ENCODE data around the gene MAPKAPK2.
"Not testable (repeated sequence)": the region's sequence is repeated elsewhere in the genome, so short reads cannot be mapped to it uniquely, and the experiment has no call there.

The MAPKAPK2 gene

DNA sequence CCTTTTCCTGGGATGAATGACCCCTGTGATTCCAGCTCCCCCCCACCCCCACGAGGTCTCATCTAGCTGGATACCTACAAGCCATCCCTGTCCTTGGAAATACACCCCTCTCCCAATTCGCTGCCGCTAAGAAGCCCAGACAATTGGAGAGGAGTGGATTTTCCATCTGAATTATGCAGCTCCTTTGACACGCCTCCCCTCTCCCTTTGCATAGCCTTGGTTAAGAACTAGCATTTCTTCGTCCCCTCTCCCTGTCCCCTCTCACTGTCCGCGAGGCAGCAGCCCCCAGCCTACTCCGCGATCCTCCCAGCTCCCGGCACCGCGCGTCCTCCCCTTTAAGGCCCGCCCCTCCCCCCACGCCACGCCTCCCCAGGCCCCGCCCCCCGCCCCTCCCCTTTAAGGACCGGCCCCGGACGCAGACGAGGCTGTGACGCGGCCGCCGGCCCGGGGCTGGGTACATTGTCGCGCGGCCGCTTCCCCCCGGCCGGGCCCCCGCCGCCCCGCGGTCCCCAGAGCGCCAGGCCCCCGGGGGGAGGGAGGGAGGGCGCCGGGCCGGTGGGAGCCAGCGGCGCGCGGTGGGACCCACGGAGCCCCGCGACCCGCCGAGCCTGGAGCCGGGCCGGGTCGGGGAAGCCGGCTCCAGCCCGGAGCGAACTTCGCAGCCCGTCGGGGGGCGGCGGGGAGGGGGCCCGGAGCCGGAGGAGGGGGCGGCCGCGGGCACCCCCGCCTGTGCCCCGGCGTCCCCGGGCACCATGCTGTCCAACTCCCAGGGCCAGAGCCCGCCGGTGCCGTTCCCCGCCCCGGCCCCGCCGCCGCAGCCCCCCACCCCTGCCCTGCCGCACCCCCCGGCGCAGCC, at the start of gene MAPKAPK2:
Gene MAPKAPK2 (plus strand): TSS at position 428 of the 856 bp plus-strand sequence. CDS start 325 bp downstream, at position 753.
- DNase-seq (ENCODE audit: low read depth), result peak; percentile 65

GRCh38 chr1:206635080-206635977, 49.4 kb upstream of the MAPKAPK2 start, which contains the start of gene DYRK3:
TSS of gene DYRK3 (plus strand) at chr1:206635536. CDS start at chr1:206635704, 168 bp downstream.
- DNase-seq (ENCODE audit: low read depth), result peak; percentile 87

DNA sequence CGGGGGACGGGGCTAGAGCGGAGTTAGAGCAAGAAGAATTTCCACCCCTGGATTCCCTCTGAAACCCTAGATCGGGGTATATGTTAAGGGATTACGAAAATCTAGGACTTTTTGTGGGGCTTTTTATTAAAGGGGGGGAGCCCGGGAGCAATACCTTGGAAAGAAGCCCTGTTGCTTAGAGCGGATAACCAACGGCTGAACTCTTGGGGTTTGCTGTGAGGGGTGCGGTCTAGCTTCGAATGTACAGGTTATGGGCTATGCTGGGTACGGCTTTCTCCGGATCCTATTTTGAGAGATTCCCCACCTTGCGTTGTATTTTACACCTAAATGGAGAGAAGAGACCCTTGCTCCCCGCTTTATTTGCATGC, 48.7 kb upstream of the MAPKAPK2 start:
- no peak for DNase-seq (ENCODE audit: low read depth)

DNA sequence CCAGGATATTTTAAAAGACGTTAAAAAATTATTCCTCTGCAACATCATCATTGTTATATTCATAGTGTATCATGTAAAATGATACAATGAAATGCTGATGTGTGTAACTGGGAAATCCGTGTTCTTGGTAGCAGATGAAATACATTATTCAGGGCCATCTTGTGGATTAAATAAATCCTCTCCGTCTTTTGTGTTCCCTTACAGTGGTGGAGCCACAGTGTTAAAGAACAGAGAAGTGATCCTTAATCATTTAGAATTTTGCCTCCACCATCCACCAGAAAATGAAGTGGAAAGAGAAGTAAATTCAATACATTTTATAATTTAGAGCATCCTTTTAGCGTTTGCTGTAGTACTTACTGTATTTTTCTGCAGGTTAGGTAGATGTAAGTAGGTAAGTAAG, 48.0 kb upstream of the MAPKAPK2 start:
- no peak for DNase-seq (ENCODE audit: low read depth)

GRCh38 chr1:206637605-206638004, 47.1 kb upstream of the MAPKAPK2 start:
- DNase-seq (ENCODE audit: low read depth), result no peak

DNA sequence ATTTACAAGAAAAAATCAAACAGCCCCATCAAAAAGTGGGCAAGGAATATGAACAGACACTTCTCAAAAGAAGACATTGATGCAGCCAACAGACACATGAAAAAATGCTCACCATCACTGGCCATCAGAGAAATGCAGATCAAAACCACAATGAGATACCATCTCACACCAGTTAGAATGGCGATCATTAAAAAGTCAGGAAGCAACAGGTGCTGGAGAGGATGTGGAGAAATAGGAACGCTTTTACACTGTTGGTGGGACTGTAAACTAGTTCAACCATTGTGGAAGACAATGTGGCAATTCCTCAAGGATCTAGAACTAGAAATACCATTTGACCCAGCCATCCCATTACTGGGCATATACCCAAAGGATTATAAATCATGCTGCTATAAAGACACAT, 42.6 kb upstream of the MAPKAPK2 start:
- not testable (repeated sequence) for DNase-seq (ENCODE audit: low read depth)

DNA sequence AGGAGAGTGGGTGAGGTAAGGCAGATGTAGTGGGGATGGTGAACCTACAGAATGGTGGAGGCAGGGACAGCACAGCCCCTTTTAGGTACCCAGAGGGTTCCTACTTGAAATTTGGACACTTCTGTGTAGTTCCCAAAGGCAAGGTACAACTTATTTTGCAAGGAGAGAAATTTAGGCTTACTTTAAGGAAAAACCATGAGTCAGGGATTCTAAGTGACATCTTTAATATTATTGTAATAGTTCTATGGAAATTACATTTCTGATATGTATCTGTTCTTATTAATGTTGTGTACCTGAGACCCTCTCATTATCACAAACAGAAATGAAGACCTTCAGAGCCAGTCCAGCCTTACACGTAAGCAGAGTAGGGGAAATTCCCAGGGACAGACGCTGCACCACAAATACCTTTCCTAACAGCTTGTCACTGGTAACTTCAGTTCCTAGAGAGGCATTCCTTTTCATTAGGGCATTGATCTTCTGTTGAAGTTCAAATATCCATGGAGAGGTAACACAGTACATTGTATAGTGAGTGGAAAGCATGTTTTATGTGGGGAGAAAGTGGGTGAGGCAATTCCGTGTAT, 41.5 kb upstream of the MAPKAPK2 start:
- no peak for DNase-seq (ENCODE audit: low read depth)

DNA sequence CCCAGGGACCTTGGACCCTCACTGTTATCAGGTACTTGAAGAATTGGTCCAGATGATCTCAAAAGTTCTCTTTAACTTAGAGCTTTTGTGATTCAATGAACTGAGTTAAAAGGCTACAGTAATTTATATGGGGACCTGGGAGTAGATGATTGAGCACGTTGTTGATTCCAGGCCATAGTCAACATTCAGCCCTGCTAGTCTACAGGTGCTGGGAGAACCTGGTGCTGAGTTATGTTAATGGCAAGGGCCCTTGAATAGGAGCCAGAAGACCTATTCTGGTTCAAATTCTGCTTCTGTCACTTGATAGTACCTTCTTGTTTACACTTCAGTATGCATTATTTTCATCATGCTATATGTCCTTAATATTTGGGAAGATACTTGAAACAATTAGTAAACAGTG, 38.2 kb upstream of the MAPKAPK2 start:
- DNase-seq (ENCODE audit: low read depth), result no peak

GRCh38 chr1:206647224-206647623, 37.5 kb upstream of the MAPKAPK2 start:
- no peak for DNase-seq (ENCODE audit: low read depth)

DNA sequence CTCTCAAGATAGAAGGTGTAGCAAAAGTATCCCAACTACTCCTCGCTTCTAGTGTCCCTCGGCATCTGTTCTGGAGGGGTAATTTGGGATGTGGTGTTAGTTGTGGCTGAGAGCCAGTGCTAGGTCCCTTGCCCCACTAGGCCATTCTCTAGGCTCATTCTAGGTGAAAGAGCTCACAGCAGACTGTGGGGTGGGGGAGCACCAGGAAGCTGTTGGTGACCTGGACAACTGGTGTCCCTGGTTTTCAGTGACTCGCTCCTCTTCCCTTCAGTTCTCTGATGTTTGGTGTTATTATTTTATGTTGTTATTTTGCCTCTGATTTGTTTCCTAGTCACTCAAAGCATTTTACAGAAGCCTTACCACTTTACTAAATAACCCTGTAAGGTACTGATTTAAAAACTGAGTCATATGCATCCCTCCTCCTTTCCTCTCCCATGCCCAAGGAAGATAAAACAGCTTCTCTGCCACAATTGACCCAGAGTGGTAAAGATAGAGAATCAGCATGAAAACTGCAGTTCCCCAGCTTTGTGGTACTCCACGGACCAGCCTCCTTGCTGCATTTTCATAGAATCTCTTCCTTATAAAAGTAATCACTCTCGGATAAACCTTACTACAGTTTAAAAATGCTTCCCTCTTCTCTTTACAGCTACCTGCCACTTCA, 35.3 kb upstream of the MAPKAPK2 start:
- DNase-seq (ENCODE audit: low read depth), result no peak

GRCh38 chr1:206651014-206651413, 33.7 kb upstream of the MAPKAPK2 start:
- DNase-seq (ENCODE audit: low read depth), result no peak

DNA sequence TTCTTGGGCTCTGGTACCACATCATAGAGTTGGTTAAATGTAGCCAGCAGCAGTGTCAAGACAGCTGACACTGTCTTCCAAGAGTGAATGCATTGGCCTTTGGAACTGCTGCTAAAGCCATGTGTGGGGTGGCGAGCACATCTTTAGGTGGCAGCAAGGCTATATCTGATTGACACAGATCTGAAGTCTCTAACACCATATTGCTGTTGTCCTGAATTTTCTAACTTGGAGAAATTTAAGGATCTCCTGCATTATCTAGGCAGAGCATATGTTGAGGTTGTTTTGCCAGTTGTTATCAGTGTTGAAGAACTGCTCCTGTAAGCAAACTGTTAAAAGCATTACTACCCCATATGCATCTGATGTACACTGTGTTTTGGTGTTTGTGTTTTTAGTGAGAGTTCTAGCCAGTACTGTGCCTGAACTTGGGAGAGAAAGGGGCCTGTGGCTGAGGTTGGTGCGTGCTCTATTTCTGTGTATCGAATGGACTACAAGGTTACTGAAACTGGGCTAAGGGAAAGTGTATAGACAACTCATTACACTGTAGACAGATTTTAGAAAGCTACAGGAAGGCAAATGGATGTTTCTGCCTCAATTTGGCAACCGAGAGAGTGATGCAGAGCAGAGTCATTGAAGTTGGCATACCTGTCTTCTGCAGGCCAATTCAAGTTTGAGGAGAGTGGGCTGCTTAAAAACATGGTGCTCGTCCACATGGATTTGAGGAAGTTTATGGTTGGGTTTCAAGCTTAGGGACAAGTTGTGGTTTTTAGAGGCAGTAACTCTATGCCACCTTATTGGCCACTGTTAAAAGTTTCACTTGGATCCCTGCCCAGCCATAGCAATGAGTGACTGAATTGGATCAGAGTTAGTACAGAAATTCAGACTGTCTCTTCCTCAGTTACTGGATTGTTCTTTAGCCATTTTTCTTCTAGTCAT, 32.5 kb upstream of the MAPKAPK2 start:
- no peak for DNase-seq (ENCODE audit: low read depth)

DNA sequence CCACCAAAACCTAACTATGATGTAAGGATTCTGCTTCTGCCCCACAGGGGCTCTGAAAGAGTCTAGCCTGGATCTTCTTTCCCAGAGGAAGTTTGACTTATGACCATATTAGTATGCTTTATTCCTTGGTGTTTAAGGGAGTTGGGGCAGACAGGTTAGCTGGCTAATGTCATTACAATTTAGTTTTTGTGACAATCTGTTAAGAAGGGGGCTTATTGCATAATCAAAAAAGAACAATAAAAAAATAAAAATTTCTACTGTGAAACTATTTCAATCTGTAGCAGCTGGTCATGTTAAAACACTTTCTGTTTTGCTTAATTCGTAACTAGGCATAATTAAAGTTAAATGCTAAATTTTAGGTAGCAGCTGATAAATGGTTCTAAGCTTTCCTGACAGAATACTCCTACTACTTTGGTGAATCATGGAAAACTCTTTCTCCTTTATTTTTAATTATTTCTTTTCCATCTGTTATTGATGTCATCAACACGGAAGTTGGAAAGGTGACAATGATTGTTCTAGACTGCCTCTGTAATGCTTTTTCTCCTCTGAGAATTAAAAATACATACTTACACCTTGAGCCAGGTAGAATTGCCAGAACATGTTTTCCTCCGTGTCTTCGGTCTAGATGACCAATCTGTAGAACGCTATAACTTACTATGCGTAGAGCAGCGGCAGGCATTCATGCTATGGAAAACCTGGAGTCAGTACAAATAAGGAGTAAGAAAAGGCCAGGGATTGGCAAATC, 30.8 kb upstream of the MAPKAPK2 start:
- DNase-seq (ENCODE audit: low read depth), result no peak

DNA sequence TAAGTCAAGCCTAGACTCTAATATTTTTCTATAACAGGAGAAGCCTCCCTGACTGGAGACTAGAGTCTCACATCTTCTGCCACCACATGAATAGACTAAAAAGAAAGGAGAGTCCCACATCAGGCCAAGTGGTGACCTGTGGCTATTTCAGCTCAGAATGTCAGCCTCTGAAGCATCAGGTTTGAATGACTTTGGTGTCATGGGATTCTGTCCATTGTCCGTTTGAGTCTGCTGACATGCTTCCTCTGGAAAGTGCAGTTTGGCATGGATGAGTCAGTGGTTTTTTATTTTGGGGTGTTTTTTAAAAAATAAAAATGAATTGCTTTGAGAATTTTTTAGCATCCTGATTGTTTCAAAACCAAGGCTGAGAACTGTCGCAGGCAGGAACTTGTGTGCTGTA, 29.9 kb upstream of the MAPKAPK2 start:
- DNase-seq (ENCODE audit: low read depth), result no peak

DNA sequence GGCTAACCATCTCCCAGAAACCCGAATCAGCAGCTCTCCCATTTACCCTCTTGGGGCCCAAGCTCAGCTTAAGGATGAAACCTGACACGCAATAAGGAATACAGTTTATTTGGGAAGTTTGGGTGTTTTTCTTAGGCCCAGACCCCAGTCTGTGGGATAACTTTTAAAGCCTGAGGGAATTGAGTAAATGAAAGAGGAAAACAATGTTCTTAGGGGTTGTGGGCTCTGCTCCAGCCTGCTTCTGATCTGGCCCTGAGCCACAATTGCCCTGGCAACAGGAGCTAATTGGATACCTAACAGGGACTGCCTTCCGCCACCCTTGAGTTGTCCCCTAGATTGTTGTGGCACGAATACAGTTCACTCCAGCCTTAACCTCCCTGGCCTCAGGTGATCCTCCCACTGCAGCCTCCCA, 29.2 kb upstream of the MAPKAPK2 start:
- no peak for DNase-seq (ENCODE audit: low read depth)

- no peak for DNase-seq (ENCODE audit: low read depth)
Observed at GRCh38 chr1:206656936-206657335, 27.8 kb upstream of the MAPKAPK2 start.

GRCh38 chr1:206657751-206658150, 27.0 kb upstream of the MAPKAPK2 start:
- DNase-seq (ENCODE audit: low read depth), result no peak

DNA sequence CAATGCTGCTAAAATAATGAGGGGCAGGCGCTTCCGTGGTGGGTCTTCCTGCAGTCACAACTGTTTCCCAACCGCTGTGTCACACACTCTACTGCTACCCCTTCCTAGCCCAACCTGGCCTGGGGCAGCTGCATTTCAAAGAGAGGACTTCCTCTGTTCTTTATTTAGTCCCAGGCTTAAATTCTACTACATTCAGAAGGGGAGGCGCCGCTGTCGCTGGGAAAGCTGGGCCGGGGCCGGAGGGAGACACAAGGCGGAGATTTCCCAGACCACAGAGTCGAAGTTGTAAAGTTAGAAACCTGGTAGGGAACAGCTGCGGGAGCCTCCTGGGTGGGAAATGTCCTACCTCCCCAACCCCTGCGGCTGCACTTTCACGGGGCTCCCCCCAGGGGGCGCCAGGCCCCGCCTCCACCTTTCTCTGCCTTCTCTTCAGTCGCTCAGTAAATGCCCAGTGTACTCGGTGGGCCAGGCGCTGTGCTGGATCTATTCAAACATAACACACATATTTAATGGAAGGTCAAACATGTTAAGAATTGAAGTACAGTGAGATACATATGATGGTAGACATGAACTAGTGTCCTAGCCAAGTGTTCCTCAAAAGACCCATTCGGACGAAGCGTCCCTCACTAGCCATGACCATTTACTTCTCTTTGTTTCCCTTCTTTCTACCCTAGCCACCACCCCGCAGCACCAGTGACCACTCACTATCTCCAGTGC, 26.3 kb upstream of the MAPKAPK2 start:
- no peak for DNase-seq (ENCODE audit: low read depth)

GRCh38 chr1:206658981-206659273, 25.8 kb upstream of the MAPKAPK2 start:
- DNase-seq (ENCODE audit: low read depth), result no peak

- DNase-seq (ENCODE audit: low read depth), result no peak
Observed at GRCh38 chr1:206660136-206660535, 24.6 kb upstream of the MAPKAPK2 start.

Data from stimulated activated CD8-positive, alpha-beta memory T cell treated with anti-CD3 and anti-CD28 coated beads, Interleukin-12 subunit alpha, Interleukin-12 subunit beta, amount 100 ng/mL, for 4 hours (primary cell).